ENCODE results near the gene UGT3A2.

DNA sequence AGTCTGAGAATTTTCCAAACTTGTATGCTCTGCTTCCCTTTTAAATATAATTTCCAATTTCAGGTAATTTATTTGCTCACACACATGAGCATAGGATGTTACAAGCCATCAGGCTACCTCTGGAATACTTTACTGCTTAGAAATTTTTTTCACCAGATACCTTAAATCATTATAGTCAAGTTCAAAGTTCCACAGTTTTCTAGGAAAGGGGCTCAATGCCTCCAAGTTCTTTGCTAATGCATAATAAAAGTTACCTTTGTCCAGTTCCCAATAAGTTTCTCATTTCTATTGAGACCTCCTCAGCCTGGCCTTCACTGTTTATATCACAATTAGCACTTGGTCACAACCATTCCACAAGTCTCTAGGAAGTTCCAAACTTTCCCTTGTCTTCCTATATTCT is 59.3 kb downstream of the UGT3A2 start:
- TF ChIP-seq HNF4G (IDR thresholded peaks at IDR 0.05) (no peak), JUND (IDR thresholded peaks at IDR 0.05) (no peak), YY1 (IDR thresholded peaks at IDR 0.05) (no peak), RAD21 (IDR thresholded peaks at IDR 0.05) (no peak)
- TF ChIP-seq, protein P1, sequence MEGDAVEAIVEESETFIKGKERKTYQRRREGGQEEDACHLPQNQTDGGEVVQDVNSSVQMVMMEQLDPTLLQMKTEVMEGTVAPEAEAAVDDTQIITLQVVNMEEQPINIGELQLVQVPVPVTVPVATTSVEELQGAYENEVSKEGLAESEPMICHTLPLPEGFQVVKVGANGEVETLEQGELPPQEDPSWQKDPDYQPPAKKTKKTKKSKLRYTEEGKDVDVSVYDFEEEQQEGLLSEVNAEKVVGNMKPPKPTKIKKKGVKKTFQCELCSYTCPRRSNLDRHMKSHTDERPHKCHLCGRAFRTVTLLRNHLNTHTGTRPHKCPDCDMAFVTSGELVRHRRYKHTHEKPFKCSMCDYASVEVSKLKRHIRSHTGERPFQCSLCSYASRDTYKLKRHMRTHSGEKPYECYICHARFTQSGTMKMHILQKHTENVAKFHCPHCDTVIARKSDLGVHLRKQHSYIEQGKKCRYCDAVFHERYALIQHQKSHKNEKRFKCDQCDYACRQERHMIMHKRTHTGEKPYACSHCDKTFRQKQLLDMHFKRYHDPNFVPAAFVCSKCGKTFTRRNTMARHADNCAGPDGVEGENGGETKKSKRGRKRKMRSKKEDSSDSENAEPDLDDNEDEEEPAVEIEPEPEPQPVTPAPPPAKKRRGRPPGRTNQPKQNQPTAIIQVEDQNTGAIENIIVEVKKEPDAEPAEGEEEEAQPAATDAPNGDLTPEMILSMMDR (IDR thresholded peaks at IDR 0.05; ENCODE audit: low read depth, low read length, missing input control) = no peak
- TF ChIP-seq, protein P2, sequence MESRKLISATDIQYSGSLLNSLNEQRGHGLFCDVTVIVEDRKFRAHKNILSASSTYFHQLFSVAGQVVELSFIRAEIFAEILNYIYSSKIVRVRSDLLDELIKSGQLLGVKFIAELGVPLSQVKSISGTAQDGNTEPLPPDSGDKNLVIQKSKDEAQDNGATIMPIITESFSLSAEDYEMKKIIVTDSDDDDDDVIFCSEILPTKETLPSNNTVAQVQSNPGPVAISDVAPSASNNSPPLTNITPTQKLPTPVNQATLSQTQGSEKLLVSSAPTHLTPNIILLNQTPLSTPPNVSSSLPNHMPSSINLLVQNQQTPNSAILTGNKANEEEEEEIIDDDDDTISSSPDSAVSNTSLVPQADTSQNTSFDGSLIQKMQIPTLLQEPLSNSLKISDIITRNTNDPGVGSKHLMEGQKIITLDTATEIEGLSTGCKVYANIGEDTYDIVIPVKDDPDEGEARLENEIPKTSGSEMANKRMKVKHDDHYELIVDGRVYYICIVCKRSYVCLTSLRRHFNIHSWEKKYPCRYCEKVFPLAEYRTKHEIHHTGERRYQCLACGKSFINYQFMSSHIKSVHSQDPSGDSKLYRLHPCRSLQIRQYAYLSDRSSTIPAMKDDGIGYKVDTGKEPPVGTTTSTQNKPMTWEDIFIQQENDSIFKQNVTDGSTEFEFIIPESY (IDR thresholded peaks at IDR 0.05) = no peak
